ENCODE results near the gene GABRG3. TPM values are rescaled to one million over a fixed set of nuclear protein-coding genes. Genes with fewer than 3 reads are reported as not detected.
"Not testable (repeated sequence)": the region's sequence is repeated elsewhere in the genome, so short reads cannot be mapped to it uniquely, and the experiment has no call there.

GABRG3 gene
- total and polyA plus RNA-seq, 2 of the 4 experiments (the other 2 are of a cell fraction) = not detected

- POLR2A ChIA-PET (ENCODE audit: unreplicated experiment) = no interaction called here
- Histone ChIP-seq H3K36me3 (ENCODE audit: control insufficient read depth, insufficient read depth, low read length) (no peaks in the 10 kb centered on the region), H3K14ac (replicated peaks; ENCODE audit: low read depth, low read length) (no peak overlapping the region), H3K4ac (ENCODE audit: low read depth, low read length) (no peak overlapping the region), H3K23ac (ENCODE audit: low read depth, low read length) (no peak overlapping the region), H3K79me1 (ENCODE audit: low read depth in 1 of 2, low read length in 2 of 2) (no peaks in the 10 kb centered on the region), H3K9ac (ENCODE audit: low read depth, low read length) (no peak overlapping the region), H3K4me2 (ENCODE audit: low read depth, low read length) (no peak overlapping the region), H2BK120ac (ENCODE audit: low read depth, low read length) (no peak overlapping the region), H3K18ac (ENCODE audit: low read depth, low read length) (no peak overlapping the region), H2AFZ (replicated peaks; ENCODE audit: low read length, poor library complexity) (no peak overlapping the region), H4K91ac (ENCODE audit: insufficient read depth, low read depth, low read length) (no peak overlapping the region), H3K4me3 (ENCODE audit: insufficient read depth, low read depth, low read length) (no peak overlapping the region), H3K27me3 (ENCODE audit: control insufficient read depth, insufficient read depth, low read length) (no peaks in the 10 kb centered on the region), H4K8ac (ENCODE audit: low read depth in 2 of 2, low read length in 2 of 2) (no peak overlapping the region), H4K5ac (ENCODE audit: low read depth, low read length) (no peak overlapping the region), H4K20me1 (ENCODE audit: insufficient read depth, low read length) (no peaks in the 10 kb centered on the region), H2BK20ac (ENCODE audit: low read depth, low read length) (no peak overlapping the region), H3K9me1 (ENCODE audit: insufficient read depth, low read length) (no peaks in the 10 kb centered on the region), H2AK5ac (ENCODE audit: low read depth, low read length) (no peak overlapping the region), H3K9me3 (ENCODE audit: control insufficient read depth, insufficient read depth, low read length) (peaks cover 12% of the 10 kb centered on the region), H2BK15ac (ENCODE audit: low read depth, low read length) (no peak overlapping the region), H2AK9ac (replicated peaks; ENCODE audit: low read depth, low read length, poor library complexity) (no peak overlapping the region), H3K56ac (ENCODE audit: extremely low read depth, insufficient read depth, low read length) (no peak overlapping the region), H2BK5ac (ENCODE audit: low read depth, low read length, poor library complexity, severe bottlenecking) (no peak overlapping the region), H3K4me1 (ENCODE audit: control insufficient read depth, insufficient read depth, low read length) (no peaks in the 10 kb centered on the region), H3K27ac (ENCODE audit: insufficient read depth, low read length) (no peak overlapping the region)
- no peak for ATAC-seq (ENCODE audit: low read depth)
- no TSS peak for BruUV-seq (replicated peaks)
- dilution Hi-C loops (cut with HindIII; ENCODE audit: low sequenced_read_pairs, unreplicated experiment) = no loop called here
- DNase-seq = no peak
- CTCF ChIA-PET = no interaction called here
- no CpG with 5 or more reads among the region's 4 CpGs for WGBS, 2 experiments (ENCODE audit: extremely low coverage in 2 of 2, insufficient read length in 1 of 2)
- in situ Hi-C loops (cut with MboI; ENCODE audit: low sequenced_read_pairs) = no loop called here
- intact Hi-C loops (cut with micrococcal nuclease) = no loop called here
- TF ChIP-seq RFX5 (IDR thresholded peaks at IDR 0.05; ENCODE audit: low read depth, low read length) (no peak), MAZ (IDR thresholded peaks at IDR 0.05; ENCODE audit: borderline replicate concordance, low read depth, low read length) (no peak)
These were observed 212.2 kb downstream of the GABRG3 start for GRCh38 chr15:27183201-27183600.

GRCh38 chr15:27191515-27191914 lies 220.5 kb downstream of the GABRG3 start:
- H4K91ac ChIP-seq (ENCODE audit: insufficient read depth, low read depth, low read length); H3K4me3 ChIP-seq (ENCODE audit: insufficient read depth, low read depth, low read length); H3K14ac ChIP-seq (replicated peaks; ENCODE audit: low read depth, low read length); H3K4ac ChIP-seq (ENCODE audit: low read depth, low read length); H3K18ac ChIP-seq (ENCODE audit: low read depth, low read length); H3K9ac ChIP-seq (ENCODE audit: low read depth, low read length); H4K5ac ChIP-seq (ENCODE audit: low read depth, low read length); BruUV-seq (replicated peaks); H3K56ac ChIP-seq (ENCODE audit: extremely low read depth, insufficient read depth, low read length); POLR2A ChIA-PET (ENCODE audit: unreplicated experiment); H2AFZ ChIP-seq (replicated peaks; ENCODE audit: low read length, poor library complexity); intact Hi-C loops (cut with micrococcal nuclease); DNase-seq; H2BK20ac ChIP-seq (ENCODE audit: low read depth, low read length); dilution Hi-C loops (cut with HindIII; ENCODE audit: low sequenced_read_pairs, unreplicated experiment); H3K27me3 ChIP-seq (ENCODE audit: control insufficient read depth, insufficient read depth, low read length); H2BK120ac ChIP-seq (ENCODE audit: low read depth, low read length); H3K4me1 ChIP-seq (ENCODE audit: control insufficient read depth, insufficient read depth, low read length); ATAC-seq (ENCODE audit: low read depth); H3K36me3 ChIP-seq (ENCODE audit: control insufficient read depth, insufficient read depth, low read length); H2AK5ac ChIP-seq (ENCODE audit: low read depth, low read length); H4K20me1 ChIP-seq (ENCODE audit: insufficient read depth, low read length); H3K4me2 ChIP-seq (ENCODE audit: low read depth, low read length); in situ Hi-C loops (cut with MboI; ENCODE audit: low sequenced_read_pairs); H3K79me1 ChIP-seq (ENCODE audit: low read depth in 1 of 2, low read length in 2 of 2); H3K27ac ChIP-seq (ENCODE audit: insufficient read depth, low read length); H3K9me1 ChIP-seq (ENCODE audit: insufficient read depth, low read length); H3K23ac ChIP-seq (ENCODE audit: low read depth, low read length); H2BK5ac ChIP-seq (ENCODE audit: low read depth, low read length, poor library complexity, severe bottlenecking); H2AK9ac ChIP-seq (replicated peaks; ENCODE audit: low read depth, low read length, poor library complexity); CTCF ChIA-PET; H4K8ac ChIP-seq (ENCODE audit: low read depth in 2 of 2, low read length in 2 of 2); H2BK15ac ChIP-seq (ENCODE audit: low read depth, low read length); H3K9me3 ChIP-seq (ENCODE audit: control insufficient read depth, insufficient read depth, low read length): not testable (repeated sequence)
- WGBS, 2 experiments (ENCODE audit: extremely low coverage in 2 of 2, insufficient read length in 1 of 2) = no CpG with 5 or more reads among the region's 4 CpGs

Measured in IMR-90 (cell line).